Measurements from ENCODE around the gene CHCHD3.

The CHCHD3 gene

GRCh38 chr7:133077394-133077793 is 4.5 kb downstream of the CHCHD3 start:
- DNase-seq (ENCODE audit: low read depth in 2 of 2): no peak

- no peak for DNase-seq (ENCODE audit: low read depth in 2 of 2)
Measured at GRCh38 chr7:133076142-133076541, 5.7 kb downstream of the CHCHD3 start.

GRCh38 chr7:133071506-133071905 is 10.4 kb downstream of the CHCHD3 start:
- no peak for DNase-seq (ENCODE audit: low read depth in 2 of 2)

GRCh38 chr7:133070562-133070961 is 11.3 kb downstream of the CHCHD3 start:
- no peak for DNase-seq (ENCODE audit: low read depth in 2 of 2)

GRCh38 chr7:133065301-133065700 is 16.6 kb downstream of the CHCHD3 start:
- no peak for DNase-seq (ENCODE audit: low read depth in 2 of 2)

- DNase-seq (ENCODE audit: low read depth in 2 of 2): no peak
Measured at GRCh38 chr7:133064082-133064820, 17.6 kb downstream of the CHCHD3 start.

- no peak for DNase-seq (ENCODE audit: low read depth in 2 of 2)
Measured at GRCh38 chr7:133061792-133062191, 20.1 kb downstream of the CHCHD3 start.

- DNase-seq (ENCODE audit: low read depth in 2 of 2): no peak
Measured at GRCh38 chr7:133061357-133061756, 20.5 kb downstream of the CHCHD3 start.

- DNase-seq (ENCODE audit: low read depth in 2 of 2): no peak
Measured at GRCh38 chr7:133060004-133060403, 21.9 kb downstream of the CHCHD3 start.

GRCh38 chr7:133059263-133059662 is 22.6 kb downstream of the CHCHD3 start:
- no peak for DNase-seq (ENCODE audit: low read depth in 2 of 2)

GRCh38 chr7:133056370-133057238 is 25.3 kb downstream of the CHCHD3 start:
- no peak for DNase-seq (ENCODE audit: low read depth in 2 of 2)

- no peak for DNase-seq (ENCODE audit: low read depth in 2 of 2)
Measured at GRCh38 chr7:133054162-133054840, 27.6 kb downstream of the CHCHD3 start.

GRCh38 chr7:133053321-133053891 is 28.5 kb downstream of the CHCHD3 start:
- DNase-seq (ENCODE audit: low read depth in 2 of 2): no peak

- DNase-seq (ENCODE audit: low read depth in 2 of 2): no peak
Measured at GRCh38 chr7:133052826-133053225, 29.1 kb downstream of the CHCHD3 start.

- DNase-seq (ENCODE audit: low read depth in 2 of 2): no peak
Measured at GRCh38 chr7:133052401-133052756, 29.5 kb downstream of the CHCHD3 start.

GRCh38 chr7:133051719-133052400 is 30.0 kb downstream of the CHCHD3 start:
- no peak for DNase-seq (ENCODE audit: low read depth in 2 of 2)

GRCh38 chr7:133051066-133051465 is 30.8 kb downstream of the CHCHD3 start:
- DNase-seq (ENCODE audit: low read depth in 2 of 2): no peak

GRCh38 chr7:133050200-133050995 is 31.5 kb downstream of the CHCHD3 start:
- no peak for DNase-seq (ENCODE audit: low read depth in 2 of 2)

- DNase-seq (ENCODE audit: low read depth in 2 of 2): no peak
Measured at GRCh38 chr7:133048589-133048988, 33.3 kb downstream of the CHCHD3 start.

GRCh38 chr7:133047321-133047720 is 34.6 kb downstream of the CHCHD3 start:
- DNase-seq (ENCODE audit: low read depth in 2 of 2): no peak

All from stimulated activated CD4-positive, alpha-beta T cell treated with anti-CD3 and anti-CD28 coated beads, Interleukin-12 subunit alpha, Interleukin-12 subunit beta, amount 100 ng/mL, for 24 hours (primary cell).